GM23338 (cell line): ENCODE measurements around the gene EBI3. TPM values are rescaled to one million over a fixed set of nuclear protein-coding genes. Genes with fewer than 3 reads are reported as not detected.

Experiments used
- ATAC-seq: fragments of 200-7000 bp; cut with Tn5 transposase; 3 replicates; pipeline ENCODE4 v1.9.1; 2020
- DNase-seq: peaks from one replicate; pipeline ENCODE4 v3.0.0-alpha.2; 2015; ENCODE audit warnings: low spot score
- H2AFZ ChIP-seq: fragments of 200-600 bp; sonication (generic); 2 replicates; pipeline ENCODE4 v1.8.0; 2016; ENCODE audit warnings: antibody characterized with exemption, mild to moderate bottlenecking, moderate library complexity
- H3F3A ChIP-seq: fragments of 200-600 bp; sonication (generic); replicated peaks from 2 replicates; pipeline ENCODE4 v1.8.0; 2017; ENCODE audit warnings: antibody characterized with exemption, mixed run types, low read depth
- H3K27ac ChIP-seq: fragments of 200-600 bp; sonication (generic); 2 replicates; pipeline ENCODE4 v1.6.1; 2016; ENCODE audit warnings: low read depth
- H3K27me3 ChIP-seq: fragments of 200-600 bp; sonication (generic); 2 replicates; pipeline ENCODE4 v1.8.0; 2016; ENCODE audit warnings: mild to moderate bottlenecking, mixed run types, moderate library complexity; ENCODE audit not compliant: insufficient read depth
- H3K36me3 ChIP-seq: fragments of 200-600 bp; sonication (generic); 2 replicates; pipeline ENCODE4 v1.8.0; 2016; ENCODE audit warnings: mild to moderate bottlenecking; ENCODE audit not compliant: insufficient read depth
- H3K4me1 ChIP-seq: fragments of 200-600 bp; sonication (generic); 2 replicates; pipeline ENCODE4 v1.8.0; 2016; ENCODE audit warnings: mild to moderate bottlenecking, moderate library complexity; ENCODE audit not compliant: insufficient read depth
- H3K4me2 ChIP-seq: fragments of 200-600 bp; sonication (generic); 2 replicates; pipeline ENCODE4 v1.7.1; 2017; ENCODE audit warnings: mixed run types
- H3K4me3 ChIP-seq: fragments of 200-600 bp; sonication (generic); 2 replicates; pipeline ENCODE4 v1.6.1; 2016; ENCODE audit warnings: mixed run types
- H3K79me2 ChIP-seq: fragments of 200-600 bp; sonication (generic); replicated peaks from 2 replicates; pipeline ENCODE4 v1.8.0; 2017; ENCODE audit warnings: mild to moderate bottlenecking; ENCODE audit not compliant: insufficient read depth
- H3K9me2 ChIP-seq: fragments of 200-600 bp; sonication (generic); 2 replicates; pipeline ENCODE4 v1.8.0; 2017; ENCODE audit not compliant: insufficient read depth
- H4K20me1 ChIP-seq: fragments of 200-600 bp; sonication (generic); replicated peaks from 2 replicates; pipeline ENCODE4 v1.8.0; 2017; ENCODE audit warnings: mild to moderate bottlenecking; ENCODE audit not compliant: insufficient read depth
- H3K27ac Mint-ChIP-seq: 2 replicates; pipeline ENCODE4 v1.8.0; 2020; ENCODE audit warnings: inconsistent platforms, mild to moderate bottlenecking, moderate library complexity, mixed read lengths
- H3K27me3 Mint-ChIP-seq: 3 replicates; pipeline ENCODE4 v1.8.0; 2022; ENCODE audit warnings: low read depth, mild to moderate bottlenecking, moderate library complexity, mixed read lengths, inconsistent platforms; ENCODE audit not compliant: insufficient read depth, poor library complexity
- H3K36me3 Mint-ChIP-seq: 3 replicates; pipeline ENCODE4 v1.8.0; 2021; ENCODE audit warnings: low read depth, mild to moderate bottlenecking, inconsistent platforms, moderate library complexity, mixed read lengths
- H3K4me1 Mint-ChIP-seq: 3 replicates; pipeline ENCODE4 v1.8.0; 2020; ENCODE audit warnings: mild to moderate bottlenecking, inconsistent platforms, mixed read lengths
- H3K4me3 Mint-ChIP-seq: 3 replicates; pipeline ENCODE4 v1.8.0; 2021; ENCODE audit warnings: moderate library complexity, mild to moderate bottlenecking, inconsistent platforms, mixed read lengths
- H3K9me3 Mint-ChIP-seq: 3 replicates; pipeline ENCODE4 v1.8.0; 2020; ENCODE audit warnings: moderate library complexity, mild to moderate bottlenecking, inconsistent platforms, mixed read lengths
- CREB1 ChIP-seq: fragments of 250-450 bp; sonication (Bioruptor Pico); IDR thresholded peaks from 2 replicates; pipeline ENCODE4 v1.5.0; 2020; ENCODE audit warnings: low read depth, mild to moderate bottlenecking, moderate library complexity
- CTCF ChIP-seq, 2 experiments: fragments of 200-600 bp in 1 of 2; sonication (generic) in 1 of 2; conservative IDR thresholded peaks; 2 replicates each; pipeline versions ENCODE4 v1.5.1 to v1.6.1; 2016 to 2017; ENCODE audit warnings: antibody characterized with exemption in 2 of 2, low read depth in 2 of 2, mild to moderate bottlenecking in 2 of 2, moderate library complexity in 1 of 2
- STAT1 ChIP-seq: IDR thresholded peaks from one replicate; pipeline ENCODE4 v1.6.1; 2016; ENCODE audit warnings: antibody characterized with exemption; ENCODE audit not compliant: unreplicated experiment
- polyA plus RNA-seq: library from polyadenylated mRNA; unstranded; fragments of >200 nt; fragmentation: Nextera tagmentation; extraction: Ambion mirVana; gene quantifications from 2 replicates; pipeline ENCODE4 v1.2.1, GENCODE V29; 2016
- total RNA-seq: library from RNA; depleted of rRNA; stranded (reverse); fragments of >200 nt; shearing (Covaris generic); gene quantifications from 2 replicates; pipeline ENCODE4 v1.2.3, GENCODE V29; 2014

EBI3 gene
- total and polyA plus RNA-seq, 2 experiments from 2014 or later, result 0.52 to 1.4 TPM

DNA sequence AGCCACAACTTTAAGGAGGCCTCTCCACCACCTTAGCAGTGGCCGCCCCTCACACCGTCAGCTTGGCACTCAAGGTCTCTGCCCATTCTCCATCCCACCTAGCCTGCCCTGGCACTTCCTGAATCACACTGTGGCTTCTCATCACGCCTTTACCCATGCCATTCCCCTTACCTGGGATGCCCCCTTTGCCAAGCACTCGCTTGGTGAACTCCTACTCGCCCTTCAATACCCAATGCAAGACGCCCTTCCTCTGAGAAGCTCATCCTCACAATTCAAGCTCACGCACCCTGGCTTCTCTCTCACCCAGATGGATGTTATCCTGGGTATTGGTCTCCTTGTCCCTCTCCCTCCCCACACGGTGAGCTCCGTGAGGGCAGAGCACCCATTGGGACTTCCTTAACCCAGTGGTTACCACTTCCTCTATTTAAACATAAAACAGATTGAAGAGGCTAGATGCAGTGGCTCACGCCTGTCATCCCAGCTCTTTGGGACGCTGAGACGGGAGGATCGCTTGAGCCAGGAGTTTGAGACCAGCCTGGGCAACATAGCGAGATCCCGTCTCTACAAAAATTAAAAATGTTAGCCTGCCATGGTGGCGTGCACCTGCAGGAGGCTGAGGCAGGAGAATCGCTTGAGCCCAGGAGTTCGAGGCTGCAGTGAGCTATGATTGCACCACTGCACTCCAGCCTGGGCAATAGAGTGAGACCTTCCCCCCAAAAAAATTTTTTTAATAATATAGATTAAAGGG lies 37.1 kb downstream of the EBI3 start:
- Histone ChIP-seq H2AFZ (no peak overlapping the region), H4K20me1 (no peaks in the 10 kb centered on the region; the same call in 1 of the 2 replicates), H3K27ac (no peak overlapping the region), H3K4me3 (no peak overlapping the region), H3K9me2 (no peaks in the 10 kb centered on the region), H3K79me2 (no peaks in the 10 kb centered on the region), H3K4me2 (no peak overlapping the region), H3K27me3 (no peaks in the 10 kb centered on the region), H3F3A (no peaks in the 10 kb centered on the region; the same call in 1 of the 2 replicates), H3K36me3 (no peaks in the 10 kb centered on the region; the same call in 1 of the 2 replicates), H3K4me1 (no peaks in the 10 kb centered on the region)
- peaks cover 34% of the 10 kb centered on the region for H3K36me3 Mint-ChIP-seq
- DNase-seq (no peak), ATAC-seq (no peak)
- H3K9me3 Mint-ChIP-seq, result no peaks in the 10 kb centered on the region
- H3K4me3 Mint-ChIP-seq, result no peak overlapping the region; the same call in 2 of the 3 replicates
- H3K27ac Mint-ChIP-seq, result no peak overlapping the region
- H3K4me1 Mint-ChIP-seq, result 0 out of 3 replicates have a peak, but pooled peaks cover 3% of the 10 kb centered on the region
- no peak for TF ChIP-seq STAT1
- peaks cover 13% of the 10 kb centered on the region for H3K27me3 Mint-ChIP-seq

- Histone ChIP-seq H3K9me2 (no peaks in the 10 kb centered on the region), H3K27ac (no peak overlapping the region), H3K27me3 (no peaks in the 10 kb centered on the region), H3K79me2 (no peaks in the 10 kb centered on the region), H3F3A (no peaks in the 10 kb centered on the region; the same call in 1 of the 2 replicates), H4K20me1 (no peaks in the 10 kb centered on the region; the same call in 1 of the 2 replicates), H3K4me3 (no peak overlapping the region), H3K36me3 (no peaks in the 10 kb centered on the region; the same call in 1 of the 2 replicates), H3K4me2 (no peak overlapping the region), H3K4me1 (no peaks in the 10 kb centered on the region), H2AFZ (no peak overlapping the region)
- peak; percentile 93 for DNase-seq
- Mint-ChIP-seq H3K36me3 (peaks cover 39% of the 10 kb centered on the region), H3K4me1 (0 out of 3 replicates have a peak, but pooled peaks cover 3% of the 10 kb centered on the region), H3K4me3 (no peak overlapping the region), H3K27ac (no peak overlapping the region), H3K9me3 (no peaks in the 10 kb centered on the region), H3K27me3 (peaks cover 13% of the 10 kb centered on the region)
- ATAC-seq, result peak; percentile 95
- TF ChIP-seq CREB1, result no peak
- peak; percentile 90 to 97 for TF ChIP-seq CTCF (conservative IDR thresholded peaks at IDR 0.05; ENCODE audit: low read depth in 2 of 2)
Observed at GRCh38 chr19:4267101-4267900, 38.0 kb downstream of the EBI3 start.
